CD4-positive, CD25-positive, alpha-beta regulatory T cell (primary cell): ENCODE measurements around the gene FILIP1. TPM values are rescaled to one million over a fixed set of nuclear protein-coding genes. Genes with fewer than 3 reads are reported as not detected.
A peak's percentile ranks its signal among the peaks of the same experiment; 100 is the strongest.

ENCODE experiments used
- ATAC-seq, 2 donors: fragments of 150-1000 bp; cut with Tn5 transposase; one replicate each; pipeline ENCODE4 v1.10.0; 2021; ENCODE audit warnings: low read depth in 2 of 2, moderate number of reproducible peaks in 2 of 2, moderate library complexity in 1 of 2
- DNase-seq, 3 donors: peaks; one replicate each; pipeline versions ENCODE4 v3.0.0 to v3.0.0-alpha.2; 2012 to 2022; ENCODE audit warnings: mixed read lengths in 1 of 3
- H3K27ac ChIP-seq: one replicate; pipeline ENCODE4 v1.7.0; 2013; ENCODE audit warnings: mild to moderate bottlenecking, low read length; ENCODE audit not compliant: insufficient read depth, poor library complexity, severe bottlenecking
- H3K27me3 ChIP-seq: one replicate; pipeline ENCODE4 v1.7.0; 2013; ENCODE audit warnings: low read length; ENCODE audit not compliant: control insufficient read depth, insufficient read depth
- H3K36me3 ChIP-seq: one replicate; pipeline ENCODE4 v1.7.0; 2013; ENCODE audit warnings: mild to moderate bottlenecking, low read length, moderate library complexity; ENCODE audit not compliant: control insufficient read depth, insufficient read depth
- H3K4me1 ChIP-seq: 2 replicates; pipeline ENCODE4 v1.7.0; 2013; ENCODE audit warnings: mild to moderate bottlenecking, low read length; ENCODE audit not compliant: insufficient read depth, control insufficient read depth, poor library complexity, severe bottlenecking
- H3K4me3 ChIP-seq: one replicate; pipeline ENCODE4 v1.7.0; 2013; ENCODE audit warnings: low read depth, mild to moderate bottlenecking, low read length, moderate library complexity
- H3K9me3 ChIP-seq, 2 experiments: 1 replicate in 1 of 2; 2 replicates in 1 of 2; pipeline ENCODE4 v1.7.0; 2013; ENCODE audit warnings: low read length in 2 of 2, mild to moderate bottlenecking in 1 of 2, moderate library complexity in 1 of 2; ENCODE audit not compliant: control insufficient read depth in 2 of 2
- H3K27ac Mint-ChIP-seq, 3 donors: one replicate each; pipeline ENCODE4 v1.8.0; 2020 to 2022; ENCODE audit warnings: mild to moderate bottlenecking in 3 of 3, mixed read lengths in 3 of 3, moderate library complexity in 2 of 3
- H3K27me3 Mint-ChIP-seq: one replicate; pipeline ENCODE4 v1.8.0; 2022; ENCODE audit warnings: mild to moderate bottlenecking, mixed read lengths
- H3K36me3 Mint-ChIP-seq: one replicate; pipeline ENCODE4 v1.8.0; 2020; ENCODE audit warnings: mixed read lengths
- H3K4me1 Mint-ChIP-seq, 4 donors: one replicate each; pipeline ENCODE4 v1.8.0; 2020 to 2022; ENCODE audit warnings: mixed read lengths in 4 of 4, mild to moderate bottlenecking in 1 of 4
- H3K4me3 Mint-ChIP-seq, 4 donors: one replicate each; pipeline ENCODE4 v1.8.0; 2020 to 2022; ENCODE audit warnings: mild to moderate bottlenecking in 4 of 4, mixed read lengths in 4 of 4, moderate library complexity in 3 of 4
- H3K9me3 Mint-ChIP-seq, 7 donors: one replicate each; pipeline ENCODE4 v1.8.0; 2020 to 2022; ENCODE audit warnings: mixed read lengths in 7 of 7, mild to moderate bottlenecking in 3 of 7, moderate library complexity in 2 of 7
- polyA plus RNA-seq, 4 donors: library from polyadenylated mRNA; unstranded; fragments of 300-500 nt; fragmentation: Illumina TruSeq; gene quantifications; one replicate each; pipeline ENCODE4 v1.2.3, GENCODE V29; 2021
- total RNA-seq: library from RNA; stranded (reverse); gene quantifications from one replicate; pipeline ENCODE4 v1.2.3, GENCODE V29; 2022

Gene FILIP1
- total and polyA plus RNA-seq, 5 donors from 2014 or later, result 0.02 TPM; not detected in 4

DNA sequence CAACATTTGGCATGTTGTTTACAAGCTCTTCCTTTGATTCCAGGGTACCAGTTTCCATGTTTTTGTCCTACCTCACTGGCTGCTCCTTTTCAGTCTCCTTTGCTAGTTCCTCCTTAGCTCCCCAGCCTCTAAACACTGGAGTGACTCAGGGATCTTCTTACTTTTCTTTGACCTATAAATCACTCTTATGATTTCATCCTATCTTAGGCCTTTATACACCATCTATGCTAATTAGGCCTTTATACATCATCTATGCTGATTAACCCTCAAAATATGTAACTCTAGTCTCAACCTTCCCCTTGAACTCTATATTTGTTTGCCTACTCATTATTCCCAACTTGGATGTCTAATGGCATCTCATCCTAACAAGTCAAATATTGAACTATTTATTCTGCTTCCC, 218.5 kb downstream of the FILIP1 start:
- ATAC-seq (no peak), DNase-seq (no peak)
- H3K27ac ChIP-seq, result no peak overlapping the region
- H3K27me3 Mint-ChIP-seq, result no peaks in the 10 kb centered on the region
- peaks cover 56 to 80% (median 69%) of the 10 kb centered on the region in 4 donors for H3K4me1 Mint-ChIP-seq
- H3K36me3 Mint-ChIP-seq, result peaks cover 30% of the 10 kb centered on the region
- H3K27ac Mint-ChIP-seq, result peak overlapping the region in 2 of 3 donors; percentile 56 to 72
- no peaks in the 10 kb centered on the region for H3K27me3 ChIP-seq
- H3K9me3 ChIP-seq, result no peaks in the 10 kb centered on the region
- H3K4me1 ChIP-seq, result peaks cover 15% of the 10 kb centered on the region
- no peak overlapping the region for H3K4me3 ChIP-seq
- no peaks in the 10 kb centered on the region for H3K9me3 Mint-ChIP-seq
- H3K4me3 Mint-ChIP-seq, result peak overlapping the region in 3 of 4 donors; percentile 0 to 30 (median 29)
- peaks cover 22% of the 10 kb centered on the region for H3K36me3 ChIP-seq

- no peaks in the 10 kb centered on the region for H3K9me3 Mint-ChIP-seq
- no peak overlapping the region for H3K4me3 Mint-ChIP-seq
- Histone ChIP-seq H3K4me1 (no peaks in the 10 kb centered on the region), H3K4me3 (no peak overlapping the region), H3K36me3 (peaks cover 25% of the 10 kb centered on the region), H3K27me3 (no peaks in the 10 kb centered on the region), H3K9me3 (no peaks in the 10 kb centered on the region), H3K27ac (no peak overlapping the region)
- no peak for DNase-seq
- ATAC-seq, result no peak
- H3K27ac Mint-ChIP-seq, result no peak overlapping the region
- peaks cover 32% of the 10 kb centered on the region for H3K36me3 Mint-ChIP-seq
- peaks cover 56 to 77% (median 65%) of the 10 kb centered on the region in 4 donors for H3K4me1 Mint-ChIP-seq
- H3K27me3 Mint-ChIP-seq, result no peaks in the 10 kb centered on the region
These were observed 220.6 kb downstream of the FILIP1 start for GRCh38 chr6:75273009-75273408.

DNA sequence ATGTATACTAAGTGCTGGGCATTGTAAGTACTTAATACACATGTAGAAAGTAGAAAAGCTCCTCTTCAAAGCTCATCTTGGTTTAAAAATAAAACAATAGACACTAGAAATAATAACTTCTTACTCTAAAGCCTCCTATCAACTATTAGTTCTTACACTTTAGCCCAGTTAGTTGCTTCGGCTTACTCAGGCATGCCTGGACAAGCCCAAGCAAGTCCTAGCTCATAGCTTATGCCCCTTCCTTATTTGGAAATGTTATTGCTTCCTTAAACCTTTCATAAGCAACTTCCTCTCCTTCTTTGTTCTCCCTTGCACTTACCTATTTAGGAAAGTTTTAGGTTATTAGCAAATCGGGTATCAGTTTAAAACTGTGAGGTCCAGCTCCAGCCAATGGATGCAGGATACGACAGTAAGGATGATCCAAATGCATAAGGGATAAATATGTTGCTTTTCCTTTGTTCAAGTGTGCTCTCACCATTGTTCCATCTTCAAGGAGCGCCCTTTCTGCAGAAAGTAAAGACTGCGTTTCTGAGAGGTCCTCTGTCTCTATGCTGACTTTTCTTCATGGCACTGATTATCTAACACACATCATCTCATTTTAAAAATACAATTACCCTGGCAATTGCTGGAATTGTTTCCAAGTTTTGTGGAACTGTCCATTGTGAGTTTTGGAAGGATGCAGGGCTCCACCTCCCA, 221.3 kb downstream of the FILIP1 start:
- no peaks in the 10 kb centered on the region for H3K9me3 ChIP-seq
- Mint-ChIP-seq H3K27ac (peak overlapping the region in 2 of 3 donors; percentile 26 to 47), H3K9me3 (no peaks in the 10 kb centered on the region), H3K4me3 (no peak overlapping the region), H3K27me3 (no peaks in the 10 kb centered on the region), H3K36me3 (peaks cover 32% of the 10 kb centered on the region), H3K4me1 (peaks cover 56 to 81% (median 67%) of the 10 kb centered on the region in 4 donors)
- H3K4me1 ChIP-seq, result no peaks in the 10 kb centered on the region
- H3K4me3 ChIP-seq, result no peak overlapping the region
- peaks cover 25% of the 10 kb centered on the region for H3K36me3 ChIP-seq
- H3K27ac ChIP-seq, result no peak overlapping the region
- no peak for ATAC-seq
- no peaks in the 10 kb centered on the region for H3K27me3 ChIP-seq
- DNase-seq, result peak in 1 of 3 donors; percentile 49

GRCh38 chr6:75268988-75269354, 224.6 kb downstream of the FILIP1 start:
- Mint-ChIP-seq H3K36me3 (peaks cover 24% of the 10 kb centered on the region), H3K9me3 (no peaks in the 10 kb centered on the region), H3K4me1 (peaks cover 37 to 58% (median 49%) of the 10 kb centered on the region in 4 donors), H3K27me3 (no peaks in the 10 kb centered on the region), H3K4me3 (no peak overlapping the region), H3K27ac (no peak overlapping the region)
- H3K27ac ChIP-seq, result no peak overlapping the region
- no peaks in the 10 kb centered on the region for H3K27me3 ChIP-seq
- no peaks in the 10 kb centered on the region for H3K4me1 ChIP-seq
- H3K4me3 ChIP-seq, result no peak overlapping the region
- ATAC-seq (no peak), DNase-seq (no peak)
- H3K9me3 ChIP-seq, result no peaks in the 10 kb centered on the region
- H3K36me3 ChIP-seq, result peaks cover 26% of the 10 kb centered on the region

DNA sequence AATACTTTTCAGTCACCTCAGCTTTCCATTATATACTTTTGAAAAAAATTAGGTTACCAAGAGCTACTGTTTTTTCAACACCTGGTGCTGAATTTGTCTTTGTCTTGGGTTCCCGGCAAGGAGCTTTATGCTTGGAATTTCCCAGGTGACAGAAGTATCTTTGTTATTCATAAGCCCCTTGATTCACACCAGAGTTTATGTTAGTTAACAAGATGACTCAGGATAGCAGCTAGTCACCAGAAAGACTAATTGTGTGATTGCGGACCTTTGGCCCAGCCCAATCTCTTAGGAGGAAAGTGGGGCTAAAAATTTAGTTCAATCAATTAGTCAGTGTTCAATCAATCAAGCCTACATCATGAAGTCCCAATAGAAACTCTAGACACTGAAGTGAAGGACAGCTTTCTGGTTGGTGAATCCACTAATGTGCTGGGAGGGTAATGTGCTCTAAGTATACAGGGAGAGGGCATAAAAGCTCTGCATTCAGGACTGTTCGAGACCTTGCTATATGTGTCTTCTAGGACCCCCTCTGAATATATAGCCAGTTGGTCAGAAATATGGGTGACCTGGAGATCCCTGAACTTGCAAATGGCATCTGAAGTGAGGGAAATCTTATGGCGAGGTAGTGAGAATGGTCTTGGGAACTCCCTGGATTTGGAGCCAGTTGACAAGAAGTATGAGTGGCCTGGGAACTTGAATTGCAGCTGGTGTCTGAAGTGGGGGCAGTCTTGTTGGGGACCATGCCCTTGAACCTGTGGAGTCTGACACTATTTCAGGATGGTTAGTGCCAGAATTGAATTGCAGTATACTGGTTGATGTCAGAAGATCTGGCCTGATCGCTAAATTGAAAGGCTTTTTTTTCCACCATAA, 225.2 kb downstream of the FILIP1 start:
- peaks cover 34 to 54% (median 45%) of the 10 kb centered on the region in 4 donors for H3K4me1 Mint-ChIP-seq
- DNase-seq, result no peak
- H3K36me3 ChIP-seq, result peaks cover 32% of the 10 kb centered on the region
- H3K4me3 Mint-ChIP-seq, result no peak overlapping the region
- ATAC-seq, result no peak
- peaks cover 24% of the 10 kb centered on the region for H3K36me3 Mint-ChIP-seq
- no peaks in the 10 kb centered on the region for H3K27me3 ChIP-seq
- no peaks in the 10 kb centered on the region for H3K9me3 Mint-ChIP-seq
- no peaks in the 10 kb centered on the region for H3K4me1 ChIP-seq
- H3K27me3 Mint-ChIP-seq, result no peaks in the 10 kb centered on the region
- H3K27ac Mint-ChIP-seq, result peak overlapping the region in 2 of 3 donors; percentile 3 to 82
- no peak overlapping the region for H3K27ac ChIP-seq
- H3K9me3 ChIP-seq, result no peaks in the 10 kb centered on the region
- H3K4me3 ChIP-seq, result no peak overlapping the region

DNA sequence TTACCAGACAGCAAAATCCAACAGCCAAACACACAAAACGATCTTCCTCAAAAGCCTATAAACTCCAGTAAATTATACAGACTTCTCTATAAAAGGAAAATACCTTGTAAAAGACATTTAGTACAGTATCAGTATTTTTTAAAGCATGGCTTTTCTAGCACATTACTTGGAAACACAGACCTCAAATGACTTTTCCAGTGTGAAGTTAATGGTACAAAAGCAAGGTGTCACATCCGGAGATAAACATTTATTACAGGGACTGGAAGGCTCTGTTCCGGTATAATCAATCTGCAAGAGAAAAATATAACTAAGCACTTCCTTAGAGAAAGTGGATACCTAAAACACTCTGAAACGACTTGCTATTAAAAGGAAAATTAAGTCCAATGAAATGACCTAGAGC, 226.1 kb downstream of the FILIP1 start:
- H3K36me3 Mint-ChIP-seq, result peaks cover 17% of the 10 kb centered on the region

GRCh38 chr6:75266716-75267291, 226.8 kb downstream of the FILIP1 start:
- Mint-ChIP-seq H3K4me1 (peaks cover 35 to 48% (median 42%) of the 10 kb centered on the region in 4 donors), H3K9me3 (no peaks in the 10 kb centered on the region), H3K4me3 (no peak overlapping the region), H3K27ac (no peak overlapping the region), H3K27me3 (no peaks in the 10 kb centered on the region), H3K36me3 (peaks cover 14% of the 10 kb centered on the region)
- ATAC-seq, result peak; percentile 60 to 83
- Histone ChIP-seq H3K4me3 (no peak overlapping the region), H3K36me3 (peaks cover 29% of the 10 kb centered on the region), H3K27ac (no peak overlapping the region), H3K27me3 (no peaks in the 10 kb centered on the region), H3K9me3 (no peaks in the 10 kb centered on the region), H3K4me1 (no peaks in the 10 kb centered on the region)
- peak in 2 of 3 donors; percentile 54 to 65 for DNase-seq

More for the DNA sequence above, 226.1 kb downstream of the FILIP1 start:
- Mint-ChIP-seq H3K9me3 (no peaks in the 10 kb centered on the region), H3K27ac (no peak overlapping the region), H3K27me3 (no peaks in the 10 kb centered on the region), H3K4me1 (peaks cover 39 to 55% (median 45%) of the 10 kb centered on the region in 4 donors), H3K4me3 (no peak overlapping the region)
- Histone ChIP-seq H3K4me1 (no peaks in the 10 kb centered on the region), H3K4me3 (no peak overlapping the region), H3K36me3 (peaks cover 32% of the 10 kb centered on the region), H3K27ac (no peak overlapping the region), H3K27me3 (no peaks in the 10 kb centered on the region), H3K9me3 (no peaks in the 10 kb centered on the region)
- ATAC-seq, result no peak
- DNase-seq, result no peak
